Breast epithelium (tissue), 4 donors: ENCODE results near the gene SASH3. TPM values are rescaled to one million over a fixed set of nuclear protein-coding genes. Genes with fewer than 3 reads are reported as not detected.

Experiments used
- DNase-seq, 2 donors: peaks; one replicate each; pipeline ENCODE4 v3.0.0-alpha.2; 2019; ENCODE audit warnings: low spot score in 2 of 2
- H3K27ac ChIP-seq, 2 donors: fragments of 200-600 bp; sonication (generic) in 1 of 2; one replicate each; pipeline ENCODE4 v1.5.1; 2016 to 2019; ENCODE audit warnings: mild to moderate bottlenecking in 1 of 2
- H3K27me3 ChIP-seq, 2 donors: fragments of 200-600 bp; sonication (generic) in 1 of 2; one replicate each; pipeline versions ENCODE4 v1.5.1 to v1.6.0; 2017 to 2019; ENCODE audit warnings: control low read depth in 1 of 2, mild to moderate bottlenecking in 1 of 2
- H3K36me3 ChIP-seq: fragments of 200-600 bp; one replicate; pipeline ENCODE4 v1.5.1; 2019
- H3K4me1 ChIP-seq, 2 donors: fragments of 200-600 bp; sonication (generic); one replicate each; pipeline ENCODE4 v1.5.1; 2016 to 2019; ENCODE audit warnings: control low read depth in 1 of 2
- H3K4me3 ChIP-seq, 3 donors: fragments of 200-600 bp; sonication (generic); 1 replicate in 2 of 3; 2 replicates in 1 of 3; pipeline ENCODE4 v1.5.1; 2016 to 2019; ENCODE audit warnings: mild to moderate bottlenecking in 3 of 3, moderate library complexity in 2 of 3
- H3K9me3 ChIP-seq, 2 donors: fragments of 200-600 bp; sonication (generic) in 1 of 2; one replicate each; pipeline ENCODE4 v1.5.1; 2016 to 2019; ENCODE audit warnings: control low read depth in 1 of 2
- POLR2A ChIP-seq: fragments of 450-650 bp; IDR thresholded peaks from one replicate; pipeline ENCODE4 v1.6.1; 2016; ENCODE audit warnings: antibody characterized with exemption, mild to moderate bottlenecking, moderate library complexity
- POLR2AphosphoS5 ChIP-seq, 3 donors: sonication (generic); formaldehyde crosslinking; IDR thresholded peaks; one replicate each; pipeline ENCODE4 v1.6.1; 2017; ENCODE audit warnings: antibody characterized with exemption in 3 of 3
- intact Hi-C: fragments of 100-400 bp; cut with DNase I; formaldehyde crosslinking; loops from one replicate; pipeline ENCODE4 v1.15.1; 2023; ENCODE audit warnings: low total_unique reads
- total RNA-seq, 3 donors: library from RNA; depleted of rRNA; stranded (reverse); fragments of >200 nt; gene quantifications; one replicate each; pipeline ENCODE4 v1.1.0, GENCODE V29; 2016
- TF ChIP-seq, protein P1 (sequence below), 3 donors: fragments of 450-650 bp; IDR thresholded peaks; one replicate each; pipeline ENCODE4 v1.5.1; 2016 to 2017; ENCODE audit warnings: antibody characterized with exemption in 3 of 3, mild to moderate bottlenecking in 3 of 3, moderate library complexity in 3 of 3

The SASH3 gene
- total RNA-seq, 3 donors from 2014 or later, result 6.6 to 18.7 (median 10.0) TPM

- H3K9me3 ChIP-seq, result no peaks in the 10 kb centered on the region
- intact Hi-C loops, result no loop called here
- H3K4me1 ChIP-seq, result no peaks in the 10 kb centered on the region
- TF ChIP-seq, protein P1, sequence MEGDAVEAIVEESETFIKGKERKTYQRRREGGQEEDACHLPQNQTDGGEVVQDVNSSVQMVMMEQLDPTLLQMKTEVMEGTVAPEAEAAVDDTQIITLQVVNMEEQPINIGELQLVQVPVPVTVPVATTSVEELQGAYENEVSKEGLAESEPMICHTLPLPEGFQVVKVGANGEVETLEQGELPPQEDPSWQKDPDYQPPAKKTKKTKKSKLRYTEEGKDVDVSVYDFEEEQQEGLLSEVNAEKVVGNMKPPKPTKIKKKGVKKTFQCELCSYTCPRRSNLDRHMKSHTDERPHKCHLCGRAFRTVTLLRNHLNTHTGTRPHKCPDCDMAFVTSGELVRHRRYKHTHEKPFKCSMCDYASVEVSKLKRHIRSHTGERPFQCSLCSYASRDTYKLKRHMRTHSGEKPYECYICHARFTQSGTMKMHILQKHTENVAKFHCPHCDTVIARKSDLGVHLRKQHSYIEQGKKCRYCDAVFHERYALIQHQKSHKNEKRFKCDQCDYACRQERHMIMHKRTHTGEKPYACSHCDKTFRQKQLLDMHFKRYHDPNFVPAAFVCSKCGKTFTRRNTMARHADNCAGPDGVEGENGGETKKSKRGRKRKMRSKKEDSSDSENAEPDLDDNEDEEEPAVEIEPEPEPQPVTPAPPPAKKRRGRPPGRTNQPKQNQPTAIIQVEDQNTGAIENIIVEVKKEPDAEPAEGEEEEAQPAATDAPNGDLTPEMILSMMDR (IDR thresholded peaks at IDR 0.05), result no peak
- no peak for DNase-seq
- peaks cover 0 to 16% of the 10 kb centered on the region in 2 donors for H3K27me3 ChIP-seq
- H3K27ac ChIP-seq, result no peak overlapping the region
- no peak overlapping the region for H3K4me3 ChIP-seq
- no peaks in the 10 kb centered on the region for H3K36me3 ChIP-seq
These were observed 46.2 kb downstream of the SASH3 start for GRCh38 chrX:129825746-129826505.

DNA sequence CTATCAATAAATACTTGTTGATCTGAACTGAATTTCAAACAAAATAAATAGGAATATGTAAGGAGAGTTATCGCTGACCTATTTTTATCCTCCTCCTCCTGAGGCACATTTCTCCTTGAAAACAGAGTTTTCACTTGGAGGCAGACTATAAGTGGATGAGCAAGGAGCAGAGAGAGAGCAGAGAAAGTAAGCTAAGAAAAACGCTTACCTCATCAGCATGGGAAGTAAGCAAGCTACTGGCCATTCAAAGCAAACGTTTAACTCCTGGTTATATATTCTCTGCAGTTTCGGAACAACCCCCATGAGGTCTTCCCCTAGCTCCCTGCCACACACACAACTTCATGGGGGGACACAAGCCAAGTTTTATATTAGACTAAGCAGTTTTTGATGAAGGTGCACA lies 50.7 kb downstream of the SASH3 start:
- TF ChIP-seq, protein P1 (IDR thresholded peaks at IDR 0.05), result no peak
- TF ChIP-seq POLR2A (no peak), POLR2AphosphoS5 (IDR thresholded peaks at IDR 0.05) (no peak)
- Histone ChIP-seq H3K4me1 (no peaks in the 10 kb centered on the region), H3K4me3 (no peak overlapping the region), H3K36me3 (no peaks in the 10 kb centered on the region), H3K27me3 (peaks cover 0 to 16% of the 10 kb centered on the region in 2 donors), H3K9me3 (no peaks in the 10 kb centered on the region), H3K27ac (no peak overlapping the region)
- intact Hi-C loops, result no loop called here
- no peak for DNase-seq

DNA sequence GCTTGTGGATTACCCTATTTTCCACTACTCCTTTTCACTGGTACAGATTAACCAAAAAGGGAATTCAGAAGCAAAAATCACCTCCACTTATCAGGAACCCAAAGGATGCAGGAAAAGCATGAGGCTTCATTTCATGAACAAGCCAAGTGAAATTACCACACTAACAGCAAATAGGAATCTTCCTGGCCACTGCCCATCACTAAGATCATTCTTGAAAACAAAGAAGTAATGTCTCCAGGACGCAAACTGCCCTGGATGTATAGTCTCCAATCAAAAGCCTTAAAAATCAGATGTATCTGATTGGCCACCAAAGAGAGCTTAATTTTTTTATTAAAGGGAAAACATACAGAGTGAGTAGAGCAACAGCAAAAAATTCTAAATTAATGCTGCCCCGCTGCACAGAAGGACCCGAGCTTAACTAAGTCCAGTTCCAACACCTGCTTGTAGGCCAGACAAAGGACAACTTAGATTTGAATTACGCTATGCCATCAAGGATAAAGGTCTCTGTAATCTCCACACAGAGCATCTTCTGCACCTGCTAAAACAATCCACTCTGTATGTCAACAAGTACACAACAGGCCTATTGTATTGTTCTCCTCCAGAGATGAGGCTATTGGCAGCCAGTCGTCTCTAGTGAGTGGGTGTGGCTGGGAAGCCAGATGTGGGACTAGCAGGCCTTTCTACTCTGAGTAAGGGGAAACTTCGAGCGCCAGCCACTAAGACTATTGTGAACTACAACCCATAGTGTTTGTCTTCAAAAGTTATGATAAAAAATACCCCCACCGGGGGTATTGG lies 51.5 kb downstream of the SASH3 start:
- intact Hi-C loops, result no loop called here
- Histone ChIP-seq H3K27ac (no peak overlapping the region), H3K9me3 (no peaks in the 10 kb centered on the region), H3K4me3 (no peak overlapping the region), H3K4me1 (no peaks in the 10 kb centered on the region), H3K27me3 (peaks cover 0 to 16% of the 10 kb centered on the region in 2 donors), H3K36me3 (no peaks in the 10 kb centered on the region)
- TF ChIP-seq POLR2A (no peak), POLR2AphosphoS5 (IDR thresholded peaks at IDR 0.05) (no peak)
- TF ChIP-seq, protein P1 (IDR thresholded peaks at IDR 0.05), result no peak
- no peak for DNase-seq

GRCh38 chrX:129833153-129833990 lies 53.6 kb downstream of the SASH3 start:
- peaks cover 0 to 15% of the 10 kb centered on the region in 2 donors for H3K27me3 ChIP-seq
- no peak overlapping the region for H3K27ac ChIP-seq
- DNase-seq, result no peak
- intact Hi-C loops, result no loop called here
- TF ChIP-seq POLR2AphosphoS5 (IDR thresholded peaks at IDR 0.05) (no peak), POLR2A (no peak)
- TF ChIP-seq, protein P1 (IDR thresholded peaks at IDR 0.05), result no peak
- H3K4me1 ChIP-seq, result no peaks in the 10 kb centered on the region
- no peaks in the 10 kb centered on the region for H3K9me3 ChIP-seq
- no peak overlapping the region for H3K4me3 ChIP-seq
- no peaks in the 10 kb centered on the region for H3K36me3 ChIP-seq
